Mucosa of stomach (tissue), 1 donor: Measurements from ENCODE around the gene KRT33B.

ENCODE experiments used
- H3K27me3 ChIP-seq: one replicate; pipeline ENCODE4 v1.7.0; 2013; ENCODE audit warnings: mild to moderate bottlenecking, low read length; ENCODE audit not compliant: control insufficient read depth, insufficient read depth
- H3K36me3 ChIP-seq: one replicate; pipeline ENCODE4 v1.7.0; 2013; ENCODE audit warnings: low read length; ENCODE audit not compliant: control insufficient read depth, insufficient read depth
- H3K4me1 ChIP-seq: one replicate; pipeline ENCODE4 v1.7.0; 2013; ENCODE audit warnings: mild to moderate bottlenecking, low read length; ENCODE audit not compliant: control insufficient read depth, insufficient read depth
- H3K4me3 ChIP-seq: one replicate; pipeline ENCODE4 v1.7.0; 2013; ENCODE audit warnings: low read length
- H3K9ac ChIP-seq: one replicate; pipeline ENCODE4 v1.7.0; 2013; ENCODE audit warnings: mild to moderate bottlenecking, low read length, moderate library complexity
- H3K9me3 ChIP-seq: one replicate; pipeline ENCODE4 v1.7.0; 2013; ENCODE audit warnings: mild to moderate bottlenecking, low read length, moderate library complexity; ENCODE audit not compliant: control insufficient read depth
- donor health status: Pancreatic carcinoma.

The KRT33B gene

DNA sequence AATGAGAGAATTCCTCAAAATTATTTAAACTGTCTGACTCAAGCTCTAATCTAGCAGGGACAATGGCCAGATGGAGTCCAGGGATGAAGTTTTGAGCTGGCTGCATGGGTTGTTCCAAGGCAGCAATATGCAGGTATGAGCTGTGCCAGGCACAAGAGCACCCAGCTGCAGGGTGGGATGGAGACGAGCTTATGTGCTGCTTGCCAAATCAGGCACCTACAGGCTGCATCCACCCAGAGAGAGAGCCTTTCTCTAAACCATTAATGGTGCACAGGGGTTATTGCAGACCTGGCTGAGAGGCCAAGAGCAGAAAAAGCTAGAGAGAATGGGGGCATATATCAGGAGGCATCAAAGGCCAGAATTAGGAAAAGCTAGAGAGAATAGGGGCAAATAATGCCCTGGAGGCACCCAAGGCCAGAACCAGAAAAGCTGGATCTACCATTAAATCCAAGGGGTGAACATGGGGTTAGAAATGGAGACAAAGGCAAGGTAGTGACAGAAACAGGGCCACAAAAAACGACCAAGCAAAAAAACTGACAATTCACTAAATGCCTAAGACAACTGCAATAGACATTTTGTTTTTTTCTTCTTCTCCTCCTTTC is 29.9 kb downstream of the KRT33B start:
- Histone ChIP-seq H3K27me3 (peaks cover 5% of the 10 kb centered on the region), H3K9me3 (no peaks in the 10 kb centered on the region), H3K9ac (no peak overlapping the region), H3K4me3 (no peak overlapping the region), H3K36me3 (no peaks in the 10 kb centered on the region), H3K4me1 (peaks cover 5% of the 10 kb centered on the region)

DNA sequence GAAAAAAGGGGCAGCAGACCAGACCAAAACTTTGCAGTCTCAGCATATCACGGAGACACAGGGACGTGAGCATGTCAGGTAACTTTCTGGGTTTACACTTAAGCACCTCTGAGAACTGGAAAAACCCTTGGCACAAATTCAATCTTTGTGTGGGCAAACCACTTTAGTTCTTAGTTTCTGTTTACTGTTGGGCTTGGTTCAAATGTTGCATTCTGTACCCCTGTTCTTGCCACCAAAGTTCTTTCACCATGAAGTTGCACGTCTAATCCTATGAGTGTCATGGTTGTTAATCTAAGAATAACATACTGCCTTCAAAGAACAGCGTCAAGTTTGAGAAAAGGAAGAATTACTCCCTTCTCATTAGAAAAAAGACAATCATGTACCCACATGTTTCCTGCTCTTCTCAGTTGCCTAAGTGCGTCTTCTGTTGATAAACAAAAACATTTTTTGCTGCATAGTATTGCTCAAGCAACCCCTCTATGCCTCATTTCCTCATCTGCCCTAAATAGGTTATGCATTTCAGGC is 30.6 kb downstream of the KRT33B start:
- no peaks in the 10 kb centered on the region for H3K9me3 ChIP-seq
- peaks cover 5% of the 10 kb centered on the region for H3K27me3 ChIP-seq
- H3K9ac ChIP-seq: no peak overlapping the region
- no peak overlapping the region for H3K4me3 ChIP-seq
- H3K4me1 ChIP-seq: peaks cover 5% of the 10 kb centered on the region
- no peaks in the 10 kb centered on the region for H3K36me3 ChIP-seq

DNA sequence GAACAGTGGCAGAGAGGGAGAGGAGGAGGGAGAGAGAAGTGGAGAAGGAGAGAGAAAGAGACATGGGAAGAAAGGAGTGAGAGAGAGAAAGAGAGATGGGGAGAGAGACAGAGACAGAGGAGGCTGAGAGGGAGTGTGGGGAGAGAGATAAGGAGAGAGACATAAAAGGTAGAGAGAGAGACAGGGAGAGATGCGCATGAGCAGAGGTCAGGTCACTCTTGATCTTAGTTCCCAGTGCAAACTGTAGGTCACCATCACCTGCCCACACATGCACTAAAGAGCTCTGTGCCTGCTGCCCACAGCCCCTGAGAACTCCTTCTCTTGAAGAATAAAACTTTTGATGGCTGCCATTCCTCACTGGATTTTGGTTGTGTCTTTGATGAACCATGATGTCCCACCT is 33.9 kb downstream of the KRT33B start:
- Histone ChIP-seq H3K4me3 (no peak overlapping the region), H3K36me3 (no peaks in the 10 kb centered on the region), H3K4me1 (peaks cover 5% of the 10 kb centered on the region), H3K9ac (no peak overlapping the region), H3K9me3 (no peaks in the 10 kb centered on the region), H3K27me3 (peaks cover 5% of the 10 kb centered on the region)

DNA sequence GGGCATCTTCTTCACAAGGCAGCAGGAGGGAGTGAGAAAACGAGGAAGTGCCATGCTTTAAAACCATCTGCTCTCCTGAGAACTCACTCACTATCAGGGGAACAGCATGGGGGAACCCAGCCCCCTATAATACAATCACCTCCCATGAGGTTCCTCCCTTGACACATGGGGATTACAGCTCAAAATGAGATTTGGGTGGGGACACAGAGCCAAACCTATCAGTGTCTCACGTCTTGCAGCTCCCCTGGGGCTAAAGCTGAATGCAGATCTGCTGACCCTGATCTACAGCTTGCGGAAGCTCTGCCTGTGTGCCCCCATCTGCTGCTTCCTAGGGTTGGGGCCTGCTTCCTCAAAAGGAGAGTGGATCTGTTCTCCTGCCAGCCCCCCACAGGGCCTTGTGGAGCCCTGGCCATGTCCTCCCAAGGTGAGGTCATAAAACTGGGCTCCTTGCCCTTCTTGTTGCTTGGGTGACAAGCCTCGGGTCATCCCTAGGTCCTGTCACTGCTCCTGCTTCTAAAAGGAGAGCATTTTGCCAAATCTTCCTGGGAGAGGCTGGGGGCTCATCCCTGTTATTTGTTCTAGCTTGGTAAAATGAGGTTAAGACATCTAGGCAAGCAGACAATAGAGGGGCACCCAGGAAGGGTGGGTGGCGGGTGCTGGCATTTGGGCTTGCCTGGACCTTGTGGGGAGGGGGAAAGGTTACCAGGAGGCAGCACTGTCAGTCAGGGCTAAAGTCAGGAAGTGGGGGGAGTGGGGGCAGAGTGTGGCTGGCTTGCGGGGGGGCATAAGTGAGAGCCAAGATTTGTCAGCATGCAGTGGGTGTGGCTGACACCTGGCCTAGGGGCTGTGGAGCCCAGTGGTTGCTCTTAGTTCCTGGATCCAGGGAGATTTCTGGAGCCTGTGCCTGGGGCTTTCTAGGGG is 35.0 kb downstream of the KRT33B start:
- H3K27me3 ChIP-seq: peaks cover 5% of the 10 kb centered on the region
- H3K9ac ChIP-seq: no peak overlapping the region
- H3K4me3 ChIP-seq: no peak overlapping the region
- no peaks in the 10 kb centered on the region for H3K9me3 ChIP-seq
- no peaks in the 10 kb centered on the region for H3K36me3 ChIP-seq
- peaks cover 5% of the 10 kb centered on the region for H3K4me1 ChIP-seq

DNA sequence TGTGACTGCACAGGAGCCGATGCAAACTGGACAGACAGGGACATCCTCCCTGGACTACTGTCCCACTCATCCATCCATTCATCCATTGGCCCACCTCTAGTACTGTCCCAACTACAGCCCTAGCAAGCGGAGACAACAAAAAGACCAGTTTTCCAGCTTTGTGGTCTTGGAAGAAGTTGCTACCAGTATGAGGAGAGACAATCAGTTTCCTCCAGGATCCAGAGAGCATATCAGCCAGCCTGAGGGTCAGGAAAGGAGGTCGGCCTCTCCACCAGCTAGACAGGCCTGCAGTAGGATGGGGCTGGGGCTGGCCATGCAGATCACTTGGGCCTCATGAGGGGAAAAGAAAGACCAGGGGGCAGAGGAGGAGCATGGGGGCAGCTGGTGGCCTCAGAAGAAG is 35.8 kb downstream of the KRT33B start:
- no peaks in the 10 kb centered on the region for H3K36me3 ChIP-seq
- H3K27me3 ChIP-seq: peaks cover 5% of the 10 kb centered on the region

DNA sequence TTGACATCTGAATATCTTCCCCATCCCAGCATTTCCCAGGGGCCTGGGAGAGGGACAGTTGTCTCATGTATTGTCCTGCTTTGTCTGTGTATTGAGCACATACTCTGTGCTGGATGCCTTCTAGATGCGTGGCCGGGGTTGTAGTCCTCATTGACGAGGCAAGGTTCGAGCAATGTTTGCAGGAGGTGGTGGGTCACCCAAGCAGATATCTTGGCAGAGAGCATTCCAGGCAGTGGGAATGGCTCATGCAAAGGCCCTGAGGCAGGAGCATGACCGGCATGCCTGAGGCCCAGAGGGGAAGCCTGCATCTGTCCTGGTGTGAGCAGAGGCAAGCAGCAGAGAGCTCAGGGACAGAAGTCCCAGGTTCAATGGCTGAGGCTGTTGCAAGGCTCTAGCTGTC is 36.5 kb downstream of the KRT33B start:
- no peaks in the 10 kb centered on the region for H3K4me1 ChIP-seq
- no peak overlapping the region for H3K9ac ChIP-seq
- no peak overlapping the region for H3K4me3 ChIP-seq
- H3K36me3 ChIP-seq: no peaks in the 10 kb centered on the region
- H3K9me3 ChIP-seq: no peaks in the 10 kb centered on the region
- H3K27me3 ChIP-seq: peaks cover 5% of the 10 kb centered on the region

More for the DNA sequence above, 35.8 kb downstream of the KRT33B start:
- H3K9me3 ChIP-seq: no peaks in the 10 kb centered on the region
- H3K4me3 ChIP-seq: no peak overlapping the region
- H3K9ac ChIP-seq: no peak overlapping the region
- peaks cover 1% of the 10 kb centered on the region for H3K4me1 ChIP-seq

DNA sequence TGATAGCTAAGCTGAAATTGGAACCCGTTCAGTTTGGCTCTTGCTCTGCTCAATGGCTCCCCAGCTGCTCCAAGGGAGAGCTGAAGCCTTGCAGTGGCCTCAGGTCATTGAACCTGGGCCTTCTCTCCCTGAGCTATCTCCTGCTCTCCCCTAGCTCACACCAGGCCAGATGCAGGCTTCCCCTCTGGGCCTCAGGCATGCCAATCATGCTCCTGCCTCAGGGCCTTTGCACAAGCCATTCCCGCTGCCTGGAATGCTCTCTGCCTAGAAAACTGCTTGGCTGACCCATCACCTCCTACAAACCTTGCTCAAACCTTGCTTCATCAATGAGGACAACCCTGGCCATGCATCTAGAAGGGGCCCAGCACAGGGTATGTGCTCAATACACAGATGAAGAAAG is 37.4 kb downstream of the KRT33B start:
- Histone ChIP-seq H3K4me3 (no peak overlapping the region), H3K9me3 (no peaks in the 10 kb centered on the region), H3K9ac (no peak overlapping the region), H3K4me1 (no peaks in the 10 kb centered on the region), H3K36me3 (no peaks in the 10 kb centered on the region), H3K27me3 (peaks cover 5% of the 10 kb centered on the region)

DNA sequence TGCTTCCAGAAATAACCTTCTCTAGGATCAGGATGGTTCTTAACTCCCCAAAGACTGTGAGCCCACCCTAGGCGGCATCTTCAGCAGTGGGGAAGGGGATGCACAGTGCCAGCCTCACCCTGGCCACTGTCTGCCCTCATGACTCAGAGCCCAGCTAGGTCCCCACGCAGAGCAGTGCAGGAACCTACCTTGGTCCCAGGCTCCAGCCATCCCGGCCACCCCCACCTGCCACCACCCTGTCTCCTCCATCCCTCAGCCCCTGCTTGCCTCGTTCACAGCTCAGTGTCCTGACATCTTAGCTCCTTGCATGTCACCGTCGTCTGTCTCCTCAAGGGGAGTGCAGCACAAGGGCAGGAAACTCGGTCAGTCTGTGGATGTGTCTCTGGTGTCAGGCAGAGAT is 38.0 kb downstream of the KRT33B start:
- Histone ChIP-seq H3K9ac (no peak overlapping the region), H3K4me3 (no peak overlapping the region), H3K36me3 (no peaks in the 10 kb centered on the region), H3K4me1 (no peaks in the 10 kb centered on the region), H3K9me3 (no peaks in the 10 kb centered on the region), H3K27me3 (peaks cover 5% of the 10 kb centered on the region)

DNA sequence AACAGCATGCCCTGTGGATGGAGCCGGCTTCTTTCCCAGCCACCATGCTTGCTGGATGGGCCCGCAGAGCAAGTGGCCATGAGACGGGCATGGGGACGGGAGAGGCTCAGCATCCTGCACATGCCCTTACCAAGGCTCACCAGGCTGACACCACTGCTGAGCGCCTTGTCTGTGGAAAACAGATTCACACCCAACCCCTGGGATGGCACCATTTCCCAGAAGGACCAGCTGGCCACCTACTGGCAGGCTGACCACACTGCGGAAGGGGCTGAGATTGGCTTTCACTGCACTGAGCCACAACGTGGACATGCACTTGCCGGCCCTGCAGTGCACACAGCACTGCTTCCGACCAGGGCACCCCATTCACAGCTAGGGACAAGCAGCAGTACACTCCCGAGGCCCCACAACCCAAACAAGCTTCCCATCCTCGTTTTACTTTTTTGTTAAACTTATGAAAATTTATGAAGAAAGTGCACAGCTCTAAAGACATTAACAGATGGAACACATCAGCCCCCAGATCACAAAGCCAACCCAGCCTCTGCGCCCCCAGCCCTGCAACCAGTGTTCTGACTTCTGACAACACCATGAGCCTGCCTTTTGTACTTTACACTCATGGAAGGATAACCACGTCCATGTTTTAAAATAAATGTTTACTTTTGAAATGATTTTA is 40.2 kb downstream of the KRT33B start:
- Histone ChIP-seq H3K9ac (no peak overlapping the region), H3K4me3 (no peak overlapping the region), H3K4me1 (no peaks in the 10 kb centered on the region), H3K9me3 (no peaks in the 10 kb centered on the region), H3K36me3 (no peaks in the 10 kb centered on the region), H3K27me3 (no peaks in the 10 kb centered on the region)

DNA sequence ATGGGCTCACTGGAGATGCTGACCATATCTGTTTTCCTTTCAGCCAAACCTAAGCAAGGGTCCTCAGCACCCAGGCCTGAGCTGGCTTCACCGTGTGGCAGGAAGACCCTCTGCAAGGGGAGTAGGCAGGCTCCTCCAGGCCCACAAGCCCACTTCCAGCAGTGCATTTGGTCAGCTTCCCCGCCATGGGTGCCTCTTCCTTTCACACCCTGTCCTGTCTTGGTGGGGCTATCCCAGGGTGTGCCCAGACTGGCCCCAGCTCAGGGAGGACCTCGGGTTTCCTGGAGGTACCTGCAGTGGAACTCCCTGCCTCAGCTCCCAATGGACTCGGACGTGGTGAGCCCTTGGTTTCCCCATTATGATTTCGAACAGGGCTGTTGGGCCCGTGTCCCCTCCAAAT is 41.4 kb downstream of the KRT33B start:
- H3K9me3 ChIP-seq: no peaks in the 10 kb centered on the region
- no peaks in the 10 kb centered on the region for H3K4me1 ChIP-seq
- H3K4me3 ChIP-seq: no peak overlapping the region
- no peaks in the 10 kb centered on the region for H3K36me3 ChIP-seq
- no peaks in the 10 kb centered on the region for H3K27me3 ChIP-seq
- no peak overlapping the region for H3K9ac ChIP-seq

DNA sequence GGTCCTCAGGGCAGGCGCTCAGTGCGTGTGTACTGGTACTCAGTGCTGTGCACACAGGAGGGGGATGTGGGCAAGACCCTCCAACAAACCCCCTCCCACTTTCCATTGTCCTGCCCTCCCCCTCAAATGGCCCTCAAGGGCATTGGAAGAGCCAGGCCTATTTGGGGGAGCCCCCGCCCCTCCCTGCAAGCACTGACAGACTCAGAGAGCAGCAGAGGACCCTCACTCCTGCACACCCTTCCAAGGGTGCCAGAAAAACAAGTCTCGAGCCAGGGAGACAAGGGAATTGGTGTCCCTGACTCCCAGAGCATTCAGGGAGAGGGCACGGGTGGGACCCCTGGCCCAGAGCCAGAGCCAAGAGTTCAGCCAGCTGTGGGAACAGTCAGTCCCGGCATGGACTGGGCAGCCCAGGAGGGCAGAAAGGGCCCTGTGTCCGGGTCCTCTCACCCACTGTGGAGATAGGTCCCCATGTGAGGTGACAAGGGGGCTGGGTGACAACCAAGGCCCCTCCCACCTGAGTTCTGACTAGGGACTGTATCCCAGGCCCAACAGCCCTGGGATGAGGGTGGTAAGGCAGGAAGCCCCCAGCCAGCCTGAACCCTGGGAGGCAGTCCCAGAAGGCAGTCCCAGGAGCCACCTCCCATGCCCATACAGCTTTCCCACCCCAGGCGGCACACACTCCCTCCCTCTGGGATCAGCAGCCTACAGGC is 42.0 kb downstream of the KRT33B start:
- H3K36me3 ChIP-seq: no peaks in the 10 kb centered on the region
- no peaks in the 10 kb centered on the region for H3K4me1 ChIP-seq
- no peak overlapping the region for H3K4me3 ChIP-seq
- no peak overlapping the region for H3K9ac ChIP-seq
- H3K27me3 ChIP-seq: no peaks in the 10 kb centered on the region
- no peaks in the 10 kb centered on the region for H3K9me3 ChIP-seq
